GM18508 (cell line): ENCODE results near the gene TUBB2A.
"Not testable (repeated sequence)": the region's sequence is repeated elsewhere in the genome, so short reads cannot be mapped to it uniquely, and the experiment has no call there.

Experiments
- ATAC-seq: cut with Tn5 transposase; IDR thresholded peaks from one replicate; pipeline ENCODE4 v1.9.1; 2021; ENCODE audit warnings: moderate number of reproducible peaks; ENCODE audit not compliant: insufficient read depth, unreplicated experiment

Gene TUBB2A

GRCh38 chr6:3183066-3183465 is 25.7 kb upstream of the TUBB2A start:
- ATAC-seq, result no peak

- no peak for ATAC-seq
Measured at GRCh38 chr6:3181105-3181504, 23.8 kb upstream of the TUBB2A start.

- ATAC-seq, result not testable (repeated sequence)
Measured at GRCh38 chr6:3179945-3180344, 22.6 kb upstream of the TUBB2A start.

- ATAC-seq, result not testable (repeated sequence)
Measured at GRCh38 chr6:3178666-3179065, 21.3 kb upstream of the TUBB2A start.

- no peak for ATAC-seq
Measured at GRCh38 chr6:3176562-3177355, 19.4 kb upstream of the TUBB2A start.

GRCh38 chr6:3175715-3176402 is 18.5 kb upstream of the TUBB2A start:
- no peak for ATAC-seq

- not testable (repeated sequence) for ATAC-seq
Measured at GRCh38 chr6:3173636-3174089, 16.3 kb upstream of the TUBB2A start.

GRCh38 chr6:3172789-3173188 is 15.4 kb upstream of the TUBB2A start:
- not testable (repeated sequence) for ATAC-seq

- not testable (repeated sequence) for ATAC-seq
Measured at GRCh38 chr6:3171313-3172175, 14.2 kb upstream of the TUBB2A start.

- not testable (repeated sequence) for ATAC-seq
Measured at GRCh38 chr6:3170676-3171075, 13.3 kb upstream of the TUBB2A start.

GRCh38 chr6:3168046-3168445 is 10.7 kb upstream of the TUBB2A start:
- not testable (repeated sequence) for ATAC-seq

- not testable (repeated sequence) for ATAC-seq
Measured at GRCh38 chr6:3166535-3167225, 9.3 kb upstream of the TUBB2A start.

- ATAC-seq, result no peak
Measured at GRCh38 chr6:3165631-3166534, 8.5 kb upstream of the TUBB2A start.

GRCh38 chr6:3164388-3164787 is 7.0 kb upstream of the TUBB2A start:
- ATAC-seq, result no peak

GRCh38 chr6:3163248-3163594 is 5.9 kb upstream of the TUBB2A start:
- no peak for ATAC-seq

- ATAC-seq, result no peak
Measured at GRCh38 chr6:3162565-3163247, 5.4 kb upstream of the TUBB2A start.

GRCh38 chr6:3162067-3162497 is 4.7 kb upstream of the TUBB2A start:
- no peak for ATAC-seq
